Neural crest cell (in vitro differentiated cells): ENCODE data around the gene DNAH10. TPM values are rescaled to one million over a fixed set of nuclear protein-coding genes. Genes with fewer than 3 reads are reported as not detected.

Source experiments
- DNase-seq: peaks from one replicate; pipeline ENCODE4 v3.0.0; 2021; ENCODE audit warnings: low read depth, mixed read lengths, low spot score
- H3K27ac Mint-ChIP-seq: one replicate; pipeline ENCODE4 v1.8.0; 2021; ENCODE audit warnings: mild to moderate bottlenecking, mixed read lengths; ENCODE audit not compliant: unreplicated experiment
- H3K27me3 Mint-ChIP-seq: 2 replicates; pipeline ENCODE4 v1.8.0; 2021; ENCODE audit warnings: low read depth, mild to moderate bottlenecking, mixed read lengths
- H3K36me3 Mint-ChIP-seq: 2 replicates; pipeline ENCODE4 v1.8.0; 2021; ENCODE audit warnings: low read depth, mild to moderate bottlenecking, mixed read lengths
- H3K4me1 Mint-ChIP-seq: 2 replicates; pipeline ENCODE4 v1.8.0; 2021; ENCODE audit warnings: mixed read lengths
- H3K4me3 Mint-ChIP-seq: one replicate; pipeline ENCODE4 v1.8.0; 2021; ENCODE audit warnings: mild to moderate bottlenecking, mixed read lengths
- H3K9me3 Mint-ChIP-seq: 2 replicates; pipeline ENCODE4 v1.8.0; 2021; ENCODE audit warnings: mixed read lengths
- total RNA-seq: library from RNA; stranded (reverse); gene quantifications from 2 replicates; pipeline ENCODE4 v1.2.1, GENCODE V29; 2021
- TF ChIP-seq, protein P1 (sequence below): fragments of 200-600 bp; sonication (generic); conservative IDR thresholded peaks from 2 replicates; pipeline ENCODE4 v1.5.0; 2021; ENCODE audit warnings: antibody characterized with exemption, mild to moderate bottlenecking

DNAH10 gene
- total RNA-seq, 1 donor from 2014 or later: 1.1 TPM

DNA sequence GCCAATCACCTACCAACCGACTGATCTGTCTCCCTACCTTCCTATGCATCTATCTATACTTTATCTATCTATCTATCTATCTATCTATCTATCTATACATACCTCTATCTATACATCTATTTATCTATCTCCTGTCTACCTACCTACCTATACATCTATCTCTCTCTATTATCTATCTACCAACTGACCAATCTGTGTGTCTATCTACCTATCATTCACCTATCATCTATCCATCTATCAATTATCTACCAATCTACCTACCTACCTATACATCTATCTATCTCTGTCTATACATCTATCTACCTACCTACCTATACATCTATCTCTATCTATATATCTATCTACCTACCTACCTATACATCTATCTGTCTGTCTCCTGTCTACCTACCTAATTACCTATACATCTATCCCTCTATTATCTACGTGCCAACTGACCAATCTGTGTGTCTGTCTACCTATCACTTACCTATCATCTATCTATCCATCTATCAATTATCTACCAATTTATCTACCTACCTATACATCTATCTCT, 3.5 kb downstream of the DNAH10 start:
- no peak overlapping the region for H3K27ac Mint-ChIP-seq
- no peaks in the 10 kb centered on the region for H3K36me3 Mint-ChIP-seq
- no peak overlapping the region for H3K4me3 Mint-ChIP-seq
- DNase-seq: no peak
- peaks cover 8% of the 10 kb centered on the region for H3K4me1 Mint-ChIP-seq
- H3K9me3 Mint-ChIP-seq: no peaks in the 10 kb centered on the region
- peaks cover 24% of the 10 kb centered on the region for H3K27me3 Mint-ChIP-seq
- TF ChIP-seq, protein P1, sequence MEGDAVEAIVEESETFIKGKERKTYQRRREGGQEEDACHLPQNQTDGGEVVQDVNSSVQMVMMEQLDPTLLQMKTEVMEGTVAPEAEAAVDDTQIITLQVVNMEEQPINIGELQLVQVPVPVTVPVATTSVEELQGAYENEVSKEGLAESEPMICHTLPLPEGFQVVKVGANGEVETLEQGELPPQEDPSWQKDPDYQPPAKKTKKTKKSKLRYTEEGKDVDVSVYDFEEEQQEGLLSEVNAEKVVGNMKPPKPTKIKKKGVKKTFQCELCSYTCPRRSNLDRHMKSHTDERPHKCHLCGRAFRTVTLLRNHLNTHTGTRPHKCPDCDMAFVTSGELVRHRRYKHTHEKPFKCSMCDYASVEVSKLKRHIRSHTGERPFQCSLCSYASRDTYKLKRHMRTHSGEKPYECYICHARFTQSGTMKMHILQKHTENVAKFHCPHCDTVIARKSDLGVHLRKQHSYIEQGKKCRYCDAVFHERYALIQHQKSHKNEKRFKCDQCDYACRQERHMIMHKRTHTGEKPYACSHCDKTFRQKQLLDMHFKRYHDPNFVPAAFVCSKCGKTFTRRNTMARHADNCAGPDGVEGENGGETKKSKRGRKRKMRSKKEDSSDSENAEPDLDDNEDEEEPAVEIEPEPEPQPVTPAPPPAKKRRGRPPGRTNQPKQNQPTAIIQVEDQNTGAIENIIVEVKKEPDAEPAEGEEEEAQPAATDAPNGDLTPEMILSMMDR: no peak

DNA sequence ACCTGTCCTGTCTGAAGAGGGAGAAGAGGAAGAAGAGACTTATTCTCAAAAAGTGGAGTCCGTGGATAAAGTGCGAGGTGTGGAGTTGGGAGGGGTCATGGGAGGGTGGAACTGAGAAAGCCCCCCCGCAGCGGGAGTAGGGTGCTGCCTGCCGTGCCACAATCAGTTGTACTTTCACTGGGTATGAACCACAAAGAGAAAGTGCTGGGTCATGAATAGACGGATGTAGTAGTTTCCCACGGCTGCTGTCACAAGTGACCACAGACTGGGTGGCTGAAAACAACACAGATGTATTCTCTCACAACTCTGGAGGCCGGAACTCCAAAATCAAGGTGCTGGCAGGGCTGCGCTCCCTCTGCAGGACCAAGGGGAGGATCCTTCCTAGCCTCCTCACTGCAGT, 5.5 kb downstream of the DNAH10 start:
- H3K4me3 Mint-ChIP-seq: no peak overlapping the region
- TF ChIP-seq, protein P1: no peak
- no peak overlapping the region for H3K27ac Mint-ChIP-seq
- no peak for DNase-seq
- H3K27me3 Mint-ChIP-seq: peaks cover 12% of the 10 kb centered on the region
- H3K36me3 Mint-ChIP-seq: no peaks in the 10 kb centered on the region
- H3K4me1 Mint-ChIP-seq: no peaks in the 10 kb centered on the region
- H3K9me3 Mint-ChIP-seq: no peaks in the 10 kb centered on the region

DNA sequence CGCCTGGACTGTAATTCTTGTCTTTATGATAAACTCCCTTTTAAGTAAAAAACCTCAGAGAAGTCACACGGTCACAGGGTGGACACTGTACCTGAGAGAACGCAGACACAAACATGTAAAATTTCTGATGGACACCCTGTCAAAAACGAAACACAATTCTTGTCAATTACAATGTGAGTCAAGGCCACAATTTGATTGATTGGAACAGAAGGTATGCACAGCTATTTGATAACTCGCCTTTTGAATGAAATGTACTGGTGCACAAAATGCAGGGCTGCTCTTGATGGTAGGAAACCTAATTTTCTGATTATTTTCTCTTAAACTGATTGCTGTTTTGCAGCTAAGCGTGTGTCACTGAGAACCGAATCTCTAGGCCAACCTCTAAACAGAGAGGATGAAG, 9.2 kb downstream of the DNAH10 start:
- peaks cover 4% of the 10 kb centered on the region for H3K27me3 Mint-ChIP-seq

DNA sequence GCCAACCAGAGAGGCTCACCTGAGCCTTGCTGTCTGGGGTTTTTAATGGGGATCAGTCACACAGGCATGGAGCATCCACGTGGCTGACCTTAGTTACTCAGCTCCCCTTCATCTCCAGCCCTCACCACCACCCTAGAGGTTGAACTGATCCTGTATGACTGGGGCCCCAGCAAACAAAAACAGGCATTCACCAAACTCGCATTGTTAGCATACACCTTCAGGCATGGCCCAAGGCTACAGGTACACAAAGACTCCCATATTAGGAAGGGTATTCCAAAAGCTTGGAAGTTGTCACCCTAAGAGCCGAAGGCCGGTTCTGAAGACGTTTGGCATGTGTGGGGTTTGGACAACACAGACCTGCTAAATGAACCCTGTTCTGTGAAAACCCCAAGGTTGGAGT, 10.0 kb downstream of the DNAH10 start:
- no peak for DNase-seq
- TF ChIP-seq, protein P1: no peak
- H3K27me3 Mint-ChIP-seq: peaks cover 4% of the 10 kb centered on the region
- H3K4me3 Mint-ChIP-seq: no peak overlapping the region
- no peaks in the 10 kb centered on the region for H3K4me1 Mint-ChIP-seq
- H3K9me3 Mint-ChIP-seq: peaks cover 4% of the 10 kb centered on the region
- H3K36me3 Mint-ChIP-seq: no peaks in the 10 kb centered on the region
- no peak overlapping the region for H3K27ac Mint-ChIP-seq

More for the DNA sequence above, 9.2 kb downstream of the DNAH10 start:
- Mint-ChIP-seq H3K9me3 (peaks cover 4% of the 10 kb centered on the region), H3K27ac (no peak overlapping the region), H3K4me3 (no peak overlapping the region), H3K36me3 (no peaks in the 10 kb centered on the region), H3K4me1 (no peaks in the 10 kb centered on the region)
- no peak for DNase-seq
- TF ChIP-seq, protein P1: no peak

DNA sequence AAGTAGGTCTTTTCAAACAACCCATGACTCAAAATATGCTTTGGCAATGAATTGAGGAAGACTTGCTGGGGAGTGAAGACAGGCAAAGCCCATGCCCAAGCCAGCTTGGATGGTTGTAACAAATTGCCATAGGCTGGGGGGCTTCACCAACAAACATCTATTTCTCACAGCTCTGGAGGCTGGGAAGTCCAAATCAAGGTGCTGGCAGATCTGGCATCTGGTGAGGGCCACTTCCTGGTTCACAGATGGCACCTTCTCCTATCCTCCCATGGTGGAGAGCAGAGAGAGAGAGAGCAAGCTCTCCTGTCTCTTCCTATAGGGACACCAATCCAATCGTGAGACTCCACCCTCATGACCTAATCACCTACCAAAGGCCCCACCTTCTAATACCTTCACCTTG, 11.3 kb downstream of the DNAH10 start:
- Mint-ChIP-seq H3K27ac (no peak overlapping the region), H3K9me3 (peaks cover 4% of the 10 kb centered on the region), H3K4me3 (no peak overlapping the region), H3K27me3 (peaks cover 4% of the 10 kb centered on the region), H3K36me3 (no peaks in the 10 kb centered on the region), H3K4me1 (no peaks in the 10 kb centered on the region)
- TF ChIP-seq, protein P1: no peak
- no peak for DNase-seq
